HepG2 (cell line): Measurements from ENCODE around the gene PLEKHG4. TPM values are rescaled to one million over a fixed set of nuclear protein-coding genes. Genes with fewer than 3 reads are reported as not detected.

Source experiments
- ATAC-seq: fragments of 200-7000 bp; cut with Tn5 transposase; 3 replicates; pipeline ENCODE4 v1.9.1; 2020; ENCODE audit warnings: mild to moderate bottlenecking, moderate library complexity
- BruUV-seq: library from RNA; stranded (reverse); fragments of 400-500 nt; replicated peaks from 2 replicates; lab custom pipeline; 2021; lab: Mats Ljungman, UMichigan
- CTCF ChIA-PET: fragments of 300-600 bp; formaldehyde crosslinking; extraction: SDS; loops from one replicate; lab custom pipeline; 2021; ENCODE audit warnings: low total read pairs, inconsistent platforms, low intra/inter-chr PET ratio; lab: Yijun Ruan, JAX
- POLR2A ChIA-PET: fragments of 350-600 bp; sonication (Branson Sonifier 250); formaldehyde crosslinking; loops from one replicate; lab custom pipeline; 2020; ENCODE audit warnings: antibody characterized with exemption, inconsistent platforms; lab: Yijun Ruan, JAX
- DNase-seq: peaks from one replicate; pipeline ENCODE4 v3.0.0-alpha.2; 2015; ENCODE audit warnings: low spot score
- FAIRE-seq: peaks from 3 replicates; lab custom pipeline; 2011; peaks lifted over from hg19 to GRCh38; lab: Jason Lieb, UNC
- H2AFZ ChIP-seq: one replicate; pipeline ENCODE4 v1.6.1; 2011; ENCODE audit warnings: low read length, inconsistent platforms
- H3K27ac ChIP-seq: fragments of 300-600 bp; 3 replicates; pipeline ENCODE4 v1.8.0; 2011; ENCODE audit warnings: mixed run types, mild to moderate bottlenecking, mixed read lengths, low read length, inconsistent platforms; ENCODE audit not compliant: insufficient read depth; ENCODE audit errors: extremely low read length
- H3K27me3 ChIP-seq, 2 experiments: fragments of 200-600 bp in 1 of 2; 2 replicates in 1 of 2; 3 replicates in 1 of 2; pipeline versions ENCODE4 v1.6.0 to v1.8.0; 2011; ENCODE audit warnings: low read length in 2 of 2, mild to moderate bottlenecking in 2 of 2, moderate library complexity in 2 of 2, inconsistent platforms in 1 of 2; ENCODE audit not compliant: insufficient read depth in 2 of 2, control insufficient read depth in 1 of 2
- H3K36me3 ChIP-seq, 2 experiments: fragments of 200-600 bp in 1 of 2; replicated peaks in 1 of 2; 2 replicates in 1 of 2; 3 replicates in 1 of 2; pipeline versions ENCODE4 v1.5.1 to v1.8.0; 2011; ENCODE audit warnings: low read length in 2 of 2, inconsistent platforms in 1 of 2; ENCODE audit not compliant: insufficient read depth in 2 of 2, control insufficient read depth in 1 of 2
- H3K4me1 ChIP-seq: 2 replicates; pipeline ENCODE4 v1.5.1; 2012; ENCODE audit warnings: low read length, inconsistent platforms; ENCODE audit not compliant: insufficient read depth
- H3K4me2 ChIP-seq: 2 replicates; pipeline ENCODE4 v1.6.0; 2011; ENCODE audit warnings: low read depth, low read length, inconsistent platforms
- H3K4me3 ChIP-seq, 3 experiments: fragments of 200-600 bp in 1 of 3; sonication (generic), shearing (Covaris generic) in 1 of 3; replicated peaks in 1 of 3; 2 replicates each; pipeline ENCODE4 v1.5.1; 2011 to 2016; ENCODE audit warnings: low read length in 3 of 3, inconsistent platforms in 2 of 3, low read depth in 2 of 3, mild to moderate bottlenecking in 2 of 3, control low read depth in 1 of 3, mixed read lengths in 1 of 3; ENCODE audit not compliant: insufficient read depth in 1 of 3
- H3K79me2 ChIP-seq: one replicate; pipeline ENCODE4 v1.6.1; 2011; ENCODE audit warnings: low read length, inconsistent platforms; ENCODE audit not compliant: insufficient read depth
- H3K9ac ChIP-seq: 2 replicates; pipeline ENCODE4 v1.6.0; 2011; ENCODE audit warnings: mild to moderate bottlenecking, low read depth, low read length, inconsistent platforms; ENCODE audit not compliant: insufficient read depth
- H3K9me3 ChIP-seq: 2 replicates; pipeline ENCODE4 v1.5.1; 2012; ENCODE audit warnings: mild to moderate bottlenecking, low read length
- H4K20me1 ChIP-seq: 2 replicates; pipeline ENCODE4 v1.6.0; 2011; ENCODE audit warnings: inconsistent platforms, mild to moderate bottlenecking, low read length, moderate library complexity; ENCODE audit not compliant: insufficient read depth
- GATAD2A ChIP-seq: IDR thresholded peaks from 2 replicates; pipeline ENCODE4 v1.6.1; 2016
- SP4 ChIP-seq: sonication (generic); formaldehyde crosslinking; IDR thresholded peaks from 2 replicates; pipeline ENCODE4 v1.8.1; 2023; ENCODE audit warnings: mild to moderate bottlenecking, missing genetic modification reagents
- SPEN ChIP-seq: sonication (generic); formaldehyde crosslinking; IDR thresholded peaks from 2 replicates; pipeline ENCODE4 v1.5.1; 2020; ENCODE audit warnings: low read depth, mild to moderate bottlenecking, missing genetic modification reagents
- SRF ChIP-seq: IDR thresholded peaks from 2 replicates; pipeline ENCODE4 v1.6.1; 2011; ENCODE audit warnings: mild to moderate bottlenecking, low read depth, low read length, moderate library complexity
- ZNF598 ChIP-seq: sonication (generic); formaldehyde crosslinking; IDR thresholded peaks from 2 replicates; pipeline ENCODE4 v1.5.1; 2020; ENCODE audit warnings: mild to moderate bottlenecking, missing genetic modification reagents, borderline replicate concordance
- ZZZ3 ChIP-seq: sonication (generic); formaldehyde crosslinking; IDR thresholded peaks from 2 replicates; pipeline ENCODE4 v1.4.0; 2020; ENCODE audit warnings: missing genetic modification reagents, mild to moderate bottlenecking, borderline replicate concordance
- WGBS: methylation state at CpG from one replicate; pipeline ENCODE4 v1.1.6; 2017; ENCODE audit warnings: low lambda C conversion rate; 5-methylcytosine and 5-hydroxymethylcytosine counted together
- in situ Hi-C: cut with HindIII; loops from 2 replicates; pipeline ENCODE4 v1.10.0; 2017; ENCODE audit warnings: low pct_unique_long_range_greater_than_20kb; ENCODE audit not compliant: extremely low pct_ligation_motif_present
- intact Hi-C: fragments of 100-400 bp; cut with micrococcal nuclease; formaldehyde crosslinking; loops from one replicate; pipeline ENCODE4 v1.10.0; 2022; ENCODE audit not compliant: unreplicated experiment
- polyA plus RNA-seq, 8 experiments: library from polyadenylated mRNA; depleted of rRNA in 3 of 8; stranded (reverse) in 7 of 8; unstranded in 1 of 8; fragments of >200 nt; fragmentation: Illumina TruSeq in 4 of 8; extraction: Trizol in 4 of 8; gene quantifications; 2 replicates each; pipeline versions ENCODE4 v1.2.1 to v1.2.3, GENCODE V29; 2011 to 2016; ENCODE audit warnings: low read depth in 4 of 8, missing spikeins in 1 of 8, mixed read lengths in 1 of 8; ENCODE audit not compliant: insufficient read depth in 1 of 8
- total RNA-seq, 5 experiments: library from RNA; depleted of rRNA; stranded (reverse); fragments of >200 nt; fragmentation: Illumina TruSeq; extraction: Trizol; gene quantifications; 2 replicates each; pipeline ENCODE4 v1.2.3, GENCODE V29; 2016; ENCODE audit warnings: low read depth in 1 of 5
- TF ChIP-seq, protein P1 (sequence below): sonication (generic); formaldehyde crosslinking; IDR thresholded peaks from 2 replicates; pipeline ENCODE4 v1.4.0; 2020; ENCODE audit warnings: mild to moderate bottlenecking, missing genetic modification reagents
- TF ChIP-seq, protein P2 (sequence below): sonication (generic); formaldehyde crosslinking; IDR thresholded peaks from 2 replicates; pipeline ENCODE4 v1.4.0; 2020; ENCODE audit warnings: missing genetic modification reagents, borderline replicate concordance
- TF ChIP-seq, protein P3 (sequence below): IDR thresholded peaks from 2 replicates; pipeline ENCODE4 v1.6.1; 2016; ENCODE audit warnings: missing compliant biosample characterization, missing genetic modification reagents, borderline replicate concordance
- TF ChIP-seq, protein P4 (sequence below): sonication (generic); formaldehyde crosslinking; IDR thresholded peaks from 2 replicates; pipeline ENCODE4 v1.4.0; 2020; ENCODE audit warnings: missing genetic modification reagents, borderline replicate concordance

The PLEKHG4 gene
- total and polyA plus RNA-seq, 2 of the 13 experiments (the other 11 are each of a cell fraction or from before 2014, with no cell fraction given): 7.1 to 13.6 TPM

DNA sequence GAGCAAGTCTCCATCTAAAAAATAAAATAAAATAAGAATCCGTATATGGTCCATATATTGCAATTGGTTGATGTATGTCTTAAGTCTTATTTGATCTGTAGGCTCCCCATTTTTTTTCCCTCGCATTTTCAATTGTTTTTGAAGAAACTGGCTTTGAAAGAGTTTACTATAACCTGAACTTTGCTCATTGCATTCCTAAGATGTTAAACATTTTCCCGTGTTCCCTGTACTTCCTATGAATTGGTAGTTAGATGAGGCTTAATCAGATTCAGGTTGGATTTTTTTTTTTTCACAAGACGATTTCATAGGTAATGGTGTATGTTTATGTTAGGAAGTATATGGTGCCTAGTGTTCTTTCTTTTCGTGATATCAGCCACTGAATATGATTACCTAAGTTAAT, 50.6 kb downstream of the PLEKHG4 start (continued):
- TF ChIP-seq, protein P1, sequence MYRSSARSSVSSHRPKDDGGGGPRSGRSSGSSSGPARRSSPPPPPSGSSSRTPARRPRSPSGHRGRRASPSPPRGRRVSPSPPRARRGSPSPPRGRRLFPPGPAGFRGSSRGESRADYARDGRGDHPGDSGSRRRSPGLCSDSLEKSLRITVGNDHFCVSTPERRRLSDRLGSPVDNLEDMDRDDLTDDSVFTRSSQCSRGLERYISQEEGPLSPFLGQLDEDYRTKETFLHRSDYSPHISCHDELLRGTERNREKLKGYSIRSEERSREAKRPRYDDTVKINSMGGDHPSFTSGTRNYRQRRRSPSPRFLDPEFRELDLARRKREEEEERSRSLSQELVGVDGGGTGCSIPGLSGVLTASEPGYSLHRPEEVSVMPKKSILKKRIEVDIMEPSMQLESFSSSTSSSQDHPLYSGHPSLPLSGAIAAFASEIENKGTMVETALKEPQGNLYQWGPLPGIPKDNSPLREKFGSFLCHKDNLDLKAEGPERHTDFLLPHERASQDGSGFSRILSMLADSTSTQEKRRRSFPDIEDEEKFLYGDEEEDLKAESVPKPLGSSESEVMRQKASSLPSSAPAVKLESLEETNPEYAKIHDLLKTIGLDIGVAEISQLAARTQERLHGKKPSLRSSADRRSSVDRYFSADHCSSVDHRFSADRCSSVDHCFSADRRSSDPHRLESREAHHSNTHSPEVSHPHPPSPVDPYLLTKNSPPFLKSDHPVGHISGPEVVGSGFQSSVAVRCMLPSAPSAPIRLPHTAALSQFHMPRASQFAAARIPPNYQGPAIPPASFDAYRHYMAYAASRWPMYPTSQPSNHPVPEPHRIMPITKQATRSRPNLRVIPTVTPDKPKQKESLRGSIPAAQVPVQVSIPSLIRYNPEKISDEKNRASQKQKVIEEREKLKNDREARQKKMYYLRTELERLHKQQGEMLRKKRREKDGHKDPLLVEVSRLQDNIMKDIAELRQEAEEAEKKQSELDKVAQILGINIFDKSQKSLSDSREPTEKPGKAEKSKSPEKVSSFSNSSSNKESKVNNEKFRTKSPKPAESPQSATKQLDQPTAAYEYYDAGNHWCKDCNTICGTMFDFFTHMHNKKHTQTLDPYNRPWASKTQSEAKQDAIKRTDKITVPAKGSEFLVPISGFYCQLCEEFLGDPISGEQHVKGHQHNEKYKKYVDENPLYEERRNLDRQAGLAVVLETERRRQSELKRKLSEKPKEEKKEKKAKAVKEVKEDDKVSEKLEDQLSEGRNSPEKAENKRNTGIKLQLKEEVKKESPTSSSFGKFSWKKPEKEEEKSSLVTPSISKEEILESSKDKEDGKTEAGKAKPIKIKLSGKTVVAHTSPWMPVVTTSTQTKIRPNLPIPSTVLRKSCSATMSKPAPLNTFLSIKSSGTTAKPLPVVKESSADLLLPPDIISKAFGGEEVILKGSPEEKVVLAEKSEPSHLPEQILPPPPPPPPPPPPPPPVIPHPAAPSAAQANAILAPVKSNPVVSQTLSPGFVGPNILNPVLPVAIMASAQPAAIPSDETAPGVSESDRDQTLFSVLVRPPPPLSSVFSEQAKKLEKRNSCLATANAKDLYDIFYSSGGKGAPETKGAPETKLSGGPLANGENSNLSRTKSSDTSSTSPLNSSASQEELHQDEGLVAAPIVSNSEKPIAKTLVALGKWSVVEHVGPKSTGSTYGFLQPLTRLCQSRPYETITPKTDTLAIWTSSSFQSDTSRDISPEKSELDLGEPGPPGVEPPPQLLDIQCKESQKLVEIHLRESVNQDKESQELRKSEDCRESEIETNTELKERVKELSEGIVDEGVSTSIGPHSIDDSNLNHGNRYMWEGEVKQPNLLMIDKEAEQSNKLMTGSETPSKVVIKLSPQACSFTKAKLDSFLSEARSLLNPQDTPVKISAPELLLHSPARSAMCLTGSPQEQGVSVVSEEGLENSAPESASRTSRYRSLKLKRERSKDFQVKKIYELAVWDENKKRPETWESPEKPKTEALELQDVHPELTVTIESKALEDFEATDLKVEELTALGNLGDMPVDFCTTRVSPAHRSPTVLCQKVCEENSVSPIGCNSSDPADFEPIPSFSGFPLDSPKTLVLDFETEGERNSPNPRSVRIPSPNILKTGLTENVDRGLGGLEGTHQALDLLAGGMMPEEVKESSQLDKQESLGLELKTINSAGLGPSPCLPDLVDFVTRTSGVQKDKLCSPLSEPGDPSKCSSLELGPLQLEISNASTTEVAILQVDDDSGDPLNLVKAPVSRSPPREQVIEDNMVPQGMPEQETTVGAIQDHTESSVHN (CRISPR knock-in tag): no peak

DNA sequence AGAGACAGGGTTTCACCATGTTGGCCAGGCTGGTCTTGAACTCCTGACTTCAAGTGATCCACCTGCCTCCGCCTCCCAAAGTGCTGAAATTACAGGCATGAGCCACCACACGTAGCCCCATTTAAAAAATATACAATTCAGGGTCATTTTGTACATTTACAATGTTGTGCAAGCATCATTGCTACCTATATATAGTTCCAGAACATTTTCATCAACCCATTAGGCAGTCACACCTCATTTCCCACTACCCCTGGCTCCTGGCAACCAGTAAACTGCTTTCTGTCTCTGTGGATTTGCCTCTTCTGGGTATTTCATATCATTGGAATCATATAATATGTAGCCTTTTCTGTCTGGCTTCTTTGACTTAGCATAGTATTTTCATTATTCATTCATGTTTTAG, 54.0 kb downstream of the PLEKHG4 start:
- BruUV-seq: no TSS peak
- Histone ChIP-seq H3K79me2 (no peaks in the 10 kb centered on the region), H3K36me3 (no peaks in the 10 kb centered on the region), H3K9ac (no peak overlapping the region), H3K4me3 (no peak overlapping the region), H3K4me2 (no peak overlapping the region), H2AFZ (no peak overlapping the region), H3K27ac (no peak overlapping the region), H3K4me1 (peaks cover 12% of the 10 kb centered on the region), H4K20me1 (no peaks in the 10 kb centered on the region), H3K27me3 (no peaks in the 10 kb centered on the region), H3K9me3 (no peaks in the 10 kb centered on the region)
- CTCF ChIA-PET: no interaction called here
- 50% methylated on average over 2 of the region's 2 CpGs for WGBS
- DNase-seq: no peak
- in situ Hi-C loops (no loop called here), intact Hi-C loops (no loop called here)
- POLR2A ChIA-PET: no interaction called here
- no peak for FAIRE-seq
- ATAC-seq: no peak
- TF ChIP-seq SP4 (CRISPR knock-in tag) (no peak), SRF (no peak), ZZZ3 (CRISPR knock-in tag) (no peak), GATAD2A (no peak), SPEN (CRISPR knock-in tag) (no peak), ZNF598 (CRISPR knock-in tag) (no peak)
- TF ChIP-seq, protein P2, sequence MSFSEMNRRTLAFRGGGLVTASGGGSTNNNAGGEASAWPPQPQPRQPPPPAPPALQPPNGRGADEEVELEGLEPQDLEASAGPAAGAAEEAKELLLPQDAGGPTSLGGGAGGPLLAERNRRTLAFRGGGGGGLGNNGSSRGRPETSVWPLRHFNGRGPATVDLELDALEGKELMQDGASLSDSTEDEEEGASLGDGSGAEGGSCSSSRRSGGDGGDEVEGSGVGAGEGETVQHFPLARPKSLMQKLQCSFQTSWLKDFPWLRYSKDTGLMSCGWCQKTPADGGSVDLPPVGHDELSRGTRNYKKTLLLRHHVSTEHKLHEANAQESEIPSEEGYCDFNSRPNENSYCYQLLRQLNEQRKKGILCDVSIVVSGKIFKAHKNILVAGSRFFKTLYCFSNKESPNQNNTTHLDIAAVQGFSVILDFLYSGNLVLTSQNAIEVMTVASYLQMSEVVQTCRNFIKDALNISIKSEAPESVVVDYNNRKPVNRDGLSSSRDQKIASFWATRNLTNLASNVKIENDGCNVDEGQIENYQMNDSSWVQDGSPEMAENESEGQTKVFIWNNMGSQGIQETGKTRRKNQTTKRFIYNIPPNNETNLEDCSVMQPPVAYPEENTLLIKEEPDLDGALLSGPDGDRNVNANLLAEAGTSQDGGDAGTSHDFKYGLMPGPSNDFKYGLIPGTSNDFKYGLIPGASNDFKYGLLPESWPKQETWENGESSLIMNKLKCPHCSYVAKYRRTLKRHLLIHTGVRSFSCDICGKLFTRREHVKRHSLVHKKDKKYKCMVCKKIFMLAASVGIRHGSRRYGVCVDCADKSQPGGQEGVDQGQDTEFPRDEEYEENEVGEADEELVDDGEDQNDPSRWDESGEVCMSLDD (CRISPR knock-in tag): no peak
- TF ChIP-seq, protein P3, sequence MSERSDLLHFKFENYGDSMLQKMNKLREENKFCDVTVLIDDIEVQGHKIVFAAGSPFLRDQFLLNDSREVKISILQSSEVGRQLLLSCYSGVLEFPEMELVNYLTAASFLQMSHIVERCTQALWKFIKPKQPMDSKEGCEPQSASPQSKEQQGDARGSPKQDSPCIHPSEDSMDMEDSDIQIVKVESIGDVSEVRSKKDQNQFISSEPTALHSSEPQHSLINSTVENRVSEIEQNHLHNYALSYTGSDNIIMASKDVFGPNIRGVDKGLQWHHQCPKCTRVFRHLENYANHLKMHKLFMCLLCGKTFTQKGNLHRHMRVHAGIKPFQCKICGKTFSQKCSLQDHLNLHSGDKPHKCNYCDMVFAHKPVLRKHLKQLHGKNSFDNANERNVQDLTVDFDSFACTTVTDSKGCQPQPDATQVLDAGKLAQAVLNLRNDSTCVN: no peak
- TF ChIP-seq, protein P4, sequence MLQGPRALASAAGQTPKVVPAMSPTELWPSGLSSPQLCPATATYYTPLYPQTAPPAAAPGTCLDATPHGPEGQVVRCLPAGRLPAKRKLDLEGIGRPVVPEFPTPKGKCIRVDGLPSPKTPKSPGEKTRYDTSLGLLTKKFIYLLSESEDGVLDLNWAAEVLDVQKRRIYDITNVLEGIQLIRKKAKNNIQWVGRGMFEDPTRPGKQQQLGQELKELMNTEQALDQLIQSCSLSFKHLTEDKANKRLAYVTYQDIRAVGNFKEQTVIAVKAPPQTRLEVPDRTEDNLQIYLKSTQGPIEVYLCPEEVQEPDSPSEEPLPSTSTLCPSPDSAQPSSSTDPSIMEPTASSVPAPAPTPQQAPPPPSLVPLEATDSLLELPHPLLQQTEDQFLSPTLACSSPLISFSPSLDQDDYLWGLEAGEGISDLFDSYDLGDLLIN (CRISPR knock-in tag): no peak
